WTC11 (cell line): ENCODE data around the gene GNRH2. TPM values are rescaled to one million over a fixed set of nuclear protein-coding genes. Genes with fewer than 3 reads are reported as not detected.
"Not testable (repeated sequence)": the region's sequence is repeated elsewhere in the genome, so short reads cannot be mapped to it uniquely, and the experiment has no call there.

Experiments used
- ATAC-seq: fragments of 200-7000 bp; cut with Tn5 transposase; 2 replicates; pipeline ENCODE4 v1.10.0; 2021; ENCODE audit warnings: mild to moderate bottlenecking, moderate library complexity
- CTCF ChIA-PET: fragments of 300-600 bp; sonication (Branson Sonifier 250); formaldehyde crosslinking; loops from one replicate; lab custom pipeline; 2021; ENCODE audit warnings: antibody characterized with exemption; lab: Charles Lee
- POLR2A ChIA-PET: fragments of 350-600 bp; sonication (Branson Sonifier 250); formaldehyde crosslinking; loops from one replicate; lab custom pipeline; 2021; ENCODE audit warnings: antibody characterized with exemption; lab: Charles Lee
- DNase-seq: peaks from one replicate; pipeline ENCODE4 v3.0.0; 2021; ENCODE audit warnings: low spot score
- H3K27ac Mint-ChIP-seq: 2 replicates; pipeline ENCODE4 v1.8.0; 2021; ENCODE audit warnings: mixed read lengths
- H3K27me3 Mint-ChIP-seq: 2 replicates; pipeline ENCODE4 v1.8.0; 2021; ENCODE audit warnings: low read depth, mild to moderate bottlenecking, moderate library complexity, mixed read lengths
- H3K36me3 Mint-ChIP-seq: 2 replicates; pipeline ENCODE4 v1.8.0; 2021; ENCODE audit warnings: mixed read lengths
- H3K4me1 Mint-ChIP-seq: 2 replicates; pipeline ENCODE4 v1.8.0; 2022; ENCODE audit warnings: mixed read lengths
- H3K4me3 Mint-ChIP-seq: 2 replicates; pipeline ENCODE4 v1.8.0; 2021; ENCODE audit warnings: mild to moderate bottlenecking, moderate library complexity, mixed read lengths
- H3K9me3 Mint-ChIP-seq: 2 replicates; pipeline ENCODE4 v1.8.0; 2021; ENCODE audit warnings: mixed read lengths
- ELF4 ChIP-seq: sonication (generic); formaldehyde crosslinking; IDR thresholded peaks from 2 replicates; pipeline ENCODE4 v1.8.1; 2022; ENCODE audit warnings: low read depth, mild to moderate bottlenecking, moderate library complexity, missing genetic modification reagents
- ESRRA ChIP-seq: sonication (generic); formaldehyde crosslinking; IDR thresholded peaks from 2 replicates; pipeline ENCODE4 v1.8.1; 2022; ENCODE audit warnings: mild to moderate bottlenecking, missing genetic modification reagents, borderline replicate concordance
- FOXK1 ChIP-seq: sonication (generic); formaldehyde crosslinking; IDR thresholded peaks from 2 replicates; pipeline ENCODE4 v1.8.0; 2022; ENCODE audit warnings: mild to moderate bottlenecking, moderate library complexity, missing genetic modification reagents
- HMGA2 ChIP-seq: fragments of 250-450 bp; sonication (Bioruptor Pico); IDR thresholded peaks from 2 replicates; pipeline ENCODE4 v1.4.0; 2021; ENCODE audit warnings: mild to moderate bottlenecking, moderate library complexity
- JAZF1 ChIP-seq: fragments of 250-450 bp; sonication (Bioruptor Pico); IDR thresholded peaks from 2 replicates; pipeline ENCODE4 v1.9.0; 2021; ENCODE audit warnings: moderate library complexity, mild to moderate bottlenecking, inconsistent platforms
- MXD4 ChIP-seq: fragments of 250-450 bp; sonication (Bioruptor Pico); IDR thresholded peaks from 2 replicates; pipeline ENCODE4 v1.8.0; 2021; ENCODE audit warnings: mild to moderate bottlenecking, moderate library complexity, borderline replicate concordance
- NR2C2 ChIP-seq: sonication (generic); formaldehyde crosslinking; IDR thresholded peaks from 2 replicates; pipeline ENCODE4 v1.8.0; 2022; ENCODE audit warnings: mild to moderate bottlenecking, missing genetic modification reagents
- ZNF121 ChIP-seq: sonication (generic); formaldehyde crosslinking; IDR thresholded peaks from 2 replicates; pipeline ENCODE4 v1.8.0; 2023; ENCODE audit warnings: missing genetic modification reagents
- total RNA-seq: library from RNA; stranded (reverse); gene quantifications from 3 replicates; pipeline ENCODE4 v1.2.3, GENCODE V29; 2021
- TF ChIP-seq, protein P1 (sequence below): sonication (generic); formaldehyde crosslinking; conservative IDR thresholded peaks from 2 replicates; pipeline ENCODE4 v1.8.1; 2023; ENCODE audit warnings: mild to moderate bottlenecking, low read depth, missing genetic modification reagents, moderate library complexity
- TF ChIP-seq, protein P2 (sequence below): sonication (generic); formaldehyde crosslinking; IDR thresholded peaks from 2 replicates; pipeline ENCODE4 v1.8.0; 2022; ENCODE audit warnings: missing genetic modification reagents
- TF ChIP-seq, protein P3 (sequence below): fragments of 200-600 bp; IDR thresholded peaks from 2 replicates; pipeline ENCODE4 v1.8.0; 2022; ENCODE audit warnings: antibody characterized with exemption
- TF ChIP-seq, protein P4 (sequence below): sonication (generic); formaldehyde crosslinking; IDR thresholded peaks from 2 replicates; pipeline ENCODE4 v1.8.1; 2023; ENCODE audit warnings: mild to moderate bottlenecking, missing genetic modification reagents
- TF ChIP-seq, protein P5 (sequence below): sonication (generic); formaldehyde crosslinking; IDR thresholded peaks from 2 replicates; pipeline ENCODE4 v1.8.1; 2022; ENCODE audit warnings: mild to moderate bottlenecking, moderate library complexity, missing genetic modification reagents
- TF ChIP-seq, protein P6 (sequence below): sonication (generic); formaldehyde crosslinking; IDR thresholded peaks from 2 replicates; pipeline ENCODE4 v1.8.0; 2023; ENCODE audit warnings: missing genetic modification reagents

The GNRH2 gene
- total RNA-seq, 1 experiment from 2014 or later = 1.1 TPM

DNA sequence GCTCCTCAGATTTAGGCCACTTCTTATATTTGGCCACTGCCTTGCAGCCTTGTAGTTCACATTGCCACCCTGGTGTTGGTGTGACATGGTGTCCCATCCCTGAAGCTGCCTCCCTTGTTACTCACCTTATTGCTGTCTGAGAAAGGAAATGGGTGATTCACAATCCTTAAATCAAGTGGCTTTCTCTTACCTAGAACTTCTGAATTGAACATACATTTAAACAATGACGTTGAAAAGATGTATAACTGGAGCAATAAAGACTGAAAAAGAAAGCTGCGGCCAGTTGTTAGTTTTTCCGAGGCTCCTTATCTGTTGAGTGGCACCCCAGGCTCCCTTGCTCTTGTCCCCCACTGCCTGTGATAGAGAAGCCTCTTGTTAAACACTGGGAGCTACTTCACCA, 28.8 kb upstream of the GNRH2 start:
- H3K36me3 Mint-ChIP-seq = peaks cover 42% of the 10 kb centered on the region
- CTCF ChIA-PET = interaction anchor here (1.0 kb wide), 1 partner anchor 13 kb away, joined by 3 read pairs; no protein-coding TSS in a partner anchor

DNA sequence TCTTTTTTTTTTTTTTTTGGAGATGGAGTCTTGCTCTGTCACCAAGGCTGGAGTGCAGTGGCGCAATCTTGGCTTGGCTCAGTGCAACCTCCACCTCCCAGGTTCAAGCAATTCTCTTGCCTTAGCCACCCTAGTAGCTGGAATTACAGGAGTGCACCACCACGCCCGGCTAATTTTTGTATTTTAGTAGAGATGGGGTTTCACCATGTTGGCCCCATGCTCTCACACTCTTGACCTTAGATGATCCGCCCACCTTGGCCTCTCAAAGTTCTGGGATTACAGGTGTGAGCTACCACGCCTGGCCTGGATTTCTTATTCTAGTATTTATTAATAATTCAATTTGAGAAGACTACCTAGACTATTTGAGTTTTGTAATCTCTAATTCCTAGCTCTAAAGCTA, 28.1 kb upstream of the GNRH2 start:
- ChIA-PET POLR2A (interaction anchor here (0.7 kb wide), 1 partner anchor 248 kb away, joined by 5 read pairs; no protein-coding TSS in a partner anchor), CTCF (interaction anchor here (1.0 kb wide), 1 partner anchor 14 kb away, joined by 3 read pairs; no protein-coding TSS in a partner anchor)
- Mint-ChIP-seq H3K9me3 (peaks cover 12% of the 10 kb centered on the region), H3K36me3 (peaks cover 37% of the 10 kb centered on the region)
- not testable (repeated sequence) for H3K27ac Mint-ChIP-seq, H3K4me1 Mint-ChIP-seq, DNase-seq, H3K27me3 Mint-ChIP-seq, ATAC-seq, H3K4me3 Mint-ChIP-seq

More for the DNA sequence above, 28.8 kb upstream of the GNRH2 start:
- no peak for DNase-seq
- Mint-ChIP-seq H3K4me1 (no peaks in the 10 kb centered on the region), H3K27me3 (no peaks in the 10 kb centered on the region), H3K27ac (no peak overlapping the region), H3K4me3 (no peak overlapping the region), H3K9me3 (peaks cover 12% of the 10 kb centered on the region)
- ATAC-seq = no peak
- TF ChIP-seq MXD4 (CRISPR knock-in tag) (no peak), ZNF121 (CRISPR knock-in tag) (no peak), JAZF1 (CRISPR knock-in tag) (no peak), HMGA2 (no peak), FOXK1 (CRISPR knock-in tag) (no peak), NR2C2 (CRISPR knock-in tag) (no peak), ESRRA (no peak), ELF4 (CRISPR knock-in tag) (no peak)
- TF ChIP-seq, protein P1, sequence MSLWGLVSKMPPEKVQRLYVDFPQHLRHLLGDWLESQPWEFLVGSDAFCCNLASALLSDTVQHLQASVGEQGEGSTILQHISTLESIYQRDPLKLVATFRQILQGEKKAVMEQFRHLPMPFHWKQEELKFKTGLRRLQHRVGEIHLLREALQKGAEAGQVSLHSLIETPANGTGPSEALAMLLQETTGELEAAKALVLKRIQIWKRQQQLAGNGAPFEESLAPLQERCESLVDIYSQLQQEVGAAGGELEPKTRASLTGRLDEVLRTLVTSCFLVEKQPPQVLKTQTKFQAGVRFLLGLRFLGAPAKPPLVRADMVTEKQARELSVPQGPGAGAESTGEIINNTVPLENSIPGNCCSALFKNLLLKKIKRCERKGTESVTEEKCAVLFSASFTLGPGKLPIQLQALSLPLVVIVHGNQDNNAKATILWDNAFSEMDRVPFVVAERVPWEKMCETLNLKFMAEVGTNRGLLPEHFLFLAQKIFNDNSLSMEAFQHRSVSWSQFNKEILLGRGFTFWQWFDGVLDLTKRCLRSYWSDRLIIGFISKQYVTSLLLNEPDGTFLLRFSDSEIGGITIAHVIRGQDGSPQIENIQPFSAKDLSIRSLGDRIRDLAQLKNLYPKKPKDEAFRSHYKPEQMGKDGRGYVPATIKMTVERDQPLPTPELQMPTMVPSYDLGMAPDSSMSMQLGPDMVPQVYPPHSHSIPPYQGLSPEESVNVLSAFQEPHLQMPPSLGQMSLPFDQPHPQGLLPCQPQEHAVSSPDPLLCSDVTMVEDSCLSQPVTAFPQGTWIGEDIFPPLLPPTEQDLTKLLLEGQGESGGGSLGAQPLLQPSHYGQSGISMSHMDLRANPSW (CRISPR knock-in tag) = no peak
- TF ChIP-seq, protein P2, sequence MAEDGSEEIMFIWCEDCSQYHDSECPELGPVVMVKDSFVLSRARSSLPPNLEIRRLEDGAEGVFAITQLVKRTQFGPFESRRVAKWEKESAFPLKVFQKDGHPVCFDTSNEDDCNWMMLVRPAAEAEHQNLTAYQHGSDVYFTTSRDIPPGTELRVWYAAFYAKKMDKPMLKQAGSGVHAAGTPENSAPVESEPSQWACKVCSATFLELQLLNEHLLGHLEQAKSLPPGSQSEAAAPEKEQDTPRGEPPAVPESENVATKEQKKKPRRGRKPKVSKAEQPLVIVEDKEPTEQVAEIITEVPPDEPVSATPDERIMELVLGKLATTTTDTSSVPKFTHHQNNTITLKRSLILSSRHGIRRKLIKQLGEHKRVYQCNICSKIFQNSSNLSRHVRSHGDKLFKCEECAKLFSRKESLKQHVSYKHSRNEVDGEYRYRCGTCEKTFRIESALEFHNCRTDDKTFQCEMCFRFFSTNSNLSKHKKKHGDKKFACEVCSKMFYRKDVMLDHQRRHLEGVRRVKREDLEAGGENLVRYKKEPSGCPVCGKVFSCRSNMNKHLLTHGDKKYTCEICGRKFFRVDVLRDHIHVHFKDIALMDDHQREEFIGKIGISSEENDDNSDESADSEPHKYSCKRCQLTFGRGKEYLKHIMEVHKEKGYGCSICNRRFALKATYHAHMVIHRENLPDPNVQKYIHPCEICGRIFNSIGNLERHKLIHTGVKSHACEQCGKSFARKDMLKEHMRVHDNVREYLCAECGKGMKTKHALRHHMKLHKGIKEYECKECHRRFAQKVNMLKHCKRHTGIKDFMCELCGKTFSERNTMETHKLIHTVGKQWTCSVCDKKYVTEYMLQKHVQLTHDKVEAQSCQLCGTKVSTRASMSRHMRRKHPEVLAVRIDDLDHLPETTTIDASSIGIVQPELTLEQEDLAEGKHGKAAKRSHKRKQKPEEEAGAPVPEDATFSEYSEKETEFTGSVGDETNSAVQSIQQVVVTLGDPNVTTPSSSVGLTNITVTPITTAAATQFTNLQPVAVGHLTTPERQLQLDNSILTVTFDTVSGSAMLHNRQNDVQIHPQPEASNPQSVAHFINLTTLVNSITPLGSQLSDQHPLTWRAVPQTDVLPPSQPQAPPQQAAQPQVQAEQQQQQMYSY (CRISPR knock-in tag) = no peak
- TF ChIP-seq, protein P3, sequence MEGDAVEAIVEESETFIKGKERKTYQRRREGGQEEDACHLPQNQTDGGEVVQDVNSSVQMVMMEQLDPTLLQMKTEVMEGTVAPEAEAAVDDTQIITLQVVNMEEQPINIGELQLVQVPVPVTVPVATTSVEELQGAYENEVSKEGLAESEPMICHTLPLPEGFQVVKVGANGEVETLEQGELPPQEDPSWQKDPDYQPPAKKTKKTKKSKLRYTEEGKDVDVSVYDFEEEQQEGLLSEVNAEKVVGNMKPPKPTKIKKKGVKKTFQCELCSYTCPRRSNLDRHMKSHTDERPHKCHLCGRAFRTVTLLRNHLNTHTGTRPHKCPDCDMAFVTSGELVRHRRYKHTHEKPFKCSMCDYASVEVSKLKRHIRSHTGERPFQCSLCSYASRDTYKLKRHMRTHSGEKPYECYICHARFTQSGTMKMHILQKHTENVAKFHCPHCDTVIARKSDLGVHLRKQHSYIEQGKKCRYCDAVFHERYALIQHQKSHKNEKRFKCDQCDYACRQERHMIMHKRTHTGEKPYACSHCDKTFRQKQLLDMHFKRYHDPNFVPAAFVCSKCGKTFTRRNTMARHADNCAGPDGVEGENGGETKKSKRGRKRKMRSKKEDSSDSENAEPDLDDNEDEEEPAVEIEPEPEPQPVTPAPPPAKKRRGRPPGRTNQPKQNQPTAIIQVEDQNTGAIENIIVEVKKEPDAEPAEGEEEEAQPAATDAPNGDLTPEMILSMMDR = no peak
- TF ChIP-seq, protein P4, sequence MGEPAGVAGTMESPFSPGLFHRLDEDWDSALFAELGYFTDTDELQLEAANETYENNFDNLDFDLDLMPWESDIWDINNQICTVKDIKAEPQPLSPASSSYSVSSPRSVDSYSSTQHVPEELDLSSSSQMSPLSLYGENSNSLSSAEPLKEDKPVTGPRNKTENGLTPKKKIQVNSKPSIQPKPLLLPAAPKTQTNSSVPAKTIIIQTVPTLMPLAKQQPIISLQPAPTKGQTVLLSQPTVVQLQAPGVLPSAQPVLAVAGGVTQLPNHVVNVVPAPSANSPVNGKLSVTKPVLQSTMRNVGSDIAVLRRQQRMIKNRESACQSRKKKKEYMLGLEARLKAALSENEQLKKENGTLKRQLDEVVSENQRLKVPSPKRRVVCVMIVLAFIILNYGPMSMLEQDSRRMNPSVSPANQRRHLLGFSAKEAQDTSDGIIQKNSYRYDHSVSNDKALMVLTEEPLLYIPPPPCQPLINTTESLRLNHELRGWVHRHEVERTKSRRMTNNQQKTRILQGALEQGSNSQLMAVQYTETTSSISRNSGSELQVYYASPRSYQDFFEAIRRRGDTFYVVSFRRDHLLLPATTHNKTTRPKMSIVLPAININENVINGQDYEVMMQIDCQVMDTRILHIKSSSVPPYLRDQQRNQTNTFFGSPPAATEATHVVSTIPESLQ (CRISPR knock-in tag) = no peak
- TF ChIP-seq, protein P5, sequence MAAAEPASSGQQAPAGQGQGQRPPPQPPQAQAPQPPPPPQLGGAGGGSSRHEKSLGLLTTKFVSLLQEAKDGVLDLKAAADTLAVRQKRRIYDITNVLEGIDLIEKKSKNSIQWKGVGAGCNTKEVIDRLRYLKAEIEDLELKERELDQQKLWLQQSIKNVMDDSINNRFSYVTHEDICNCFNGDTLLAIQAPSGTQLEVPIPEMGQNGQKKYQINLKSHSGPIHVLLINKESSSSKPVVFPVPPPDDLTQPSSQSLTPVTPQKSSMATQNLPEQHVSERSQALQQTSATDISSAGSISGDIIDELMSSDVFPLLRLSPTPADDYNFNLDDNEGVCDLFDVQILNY (CRISPR knock-in tag) = no peak
- TF ChIP-seq, protein P6, sequence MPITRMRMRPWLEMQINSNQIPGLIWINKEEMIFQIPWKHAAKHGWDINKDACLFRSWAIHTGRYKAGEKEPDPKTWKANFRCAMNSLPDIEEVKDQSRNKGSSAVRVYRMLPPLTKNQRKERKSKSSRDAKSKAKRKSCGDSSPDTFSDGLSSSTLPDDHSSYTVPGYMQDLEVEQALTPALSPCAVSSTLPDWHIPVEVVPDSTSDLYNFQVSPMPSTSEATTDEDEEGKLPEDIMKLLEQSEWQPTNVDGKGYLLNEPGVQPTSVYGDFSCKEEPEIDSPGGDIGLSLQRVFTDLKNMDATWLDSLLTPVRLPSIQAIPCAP (CRISPR knock-in tag) = no peak
- POLR2A ChIA-PET = interaction anchor here (0.7 kb wide), 1 partner anchor 248 kb away, joined by 5 read pairs; no protein-coding TSS in a partner anchor
